Measurements from ENCODE around the gene ZNF664. TPM values are rescaled to one million over a fixed set of nuclear protein-coding genes. Genes with fewer than 3 reads are reported as not detected.
A peak's percentile ranks its signal among the peaks of the same experiment; 100 is the strongest.

The ZNF664 gene
- total and polyA plus RNA-seq, 9 of the 15 experiments (the other 6 are each of a cell fraction or from before 2014, with no cell fraction given): 3.3 to 101 (median 63.6) TPM

DNA sequence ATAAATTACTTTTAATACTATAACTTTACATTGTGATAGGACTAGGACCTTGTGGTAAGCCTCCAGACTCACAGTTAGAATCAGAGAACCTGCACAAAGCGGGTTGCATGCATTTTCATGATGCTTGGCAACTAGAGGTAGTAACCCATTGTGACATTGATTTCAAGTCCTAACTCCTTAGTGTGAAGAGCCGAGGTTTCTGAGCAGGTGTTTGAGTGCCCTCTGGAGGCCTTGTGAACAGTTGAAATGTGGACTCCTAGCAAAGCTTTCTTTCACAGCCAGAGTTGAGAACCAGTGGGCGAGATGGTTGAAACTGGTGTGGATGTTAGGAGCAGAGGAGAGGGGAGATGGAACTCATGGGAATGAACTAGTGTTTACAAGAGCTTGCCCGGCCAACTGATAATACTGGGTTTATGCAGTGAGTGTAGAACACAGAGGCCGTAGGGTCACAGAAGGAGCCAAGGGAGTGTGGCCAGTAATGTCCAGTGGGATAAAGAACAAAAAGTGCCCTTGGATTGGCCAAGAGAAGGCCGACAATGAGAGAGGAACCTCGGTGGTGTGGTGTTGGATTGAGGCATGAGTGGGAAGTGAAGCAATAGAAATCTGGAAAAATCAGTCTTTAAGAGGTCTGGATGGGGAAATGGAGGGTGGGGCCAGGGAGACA is 10.9 kb downstream of the ZNF664 start (continued):
- no peak for TF ChIP-seq ZMIZ1 (IDR thresholded peaks at IDR 0.05; ENCODE audit: low read depth in 2 of 2, low read length in 2 of 2)
- no peak for TF ChIP-seq POLR2B (IDR thresholded peaks at IDR 0.05; ENCODE audit: low read depth, partially characterized antibody)
- TF ChIP-seq RBM14 (IDR thresholded peaks at IDR 0.05; ENCODE audit: borderline replicate concordance, insufficient read depth, low read depth, low read length): no peak
- TF ChIP-seq SMC3 (conservative IDR thresholded peaks at IDR 0.05; ENCODE audit: insufficient read depth, low read depth, low read length): peak; percentile 68
- 0 out of 2 replicates have a peak, but pooled peaks have one; percentile 7 for TF ChIP-seq EGR1 (conservative IDR thresholded peaks at IDR 0.05)
- no peak for TF ChIP-seq FOS (IDR thresholded peaks at IDR 0.05; ENCODE audit: extremely low read depth, insufficient read length)
- TF ChIP-seq ASH1L (IDR thresholded peaks at IDR 0.05; ENCODE audit: borderline replicate concordance, low read depth, partially characterized antibody): no peak
- no peak for TF ChIP-seq RBM17 (IDR thresholded peaks at IDR 0.05; ENCODE audit: borderline replicate concordance, low read depth, low read length)
- peak; percentile 29; the same call in 1 of the 2 replicates for TF ChIP-seq KLF16 (IDR thresholded peaks at IDR 0.05)
- TF ChIP-seq, protein P1, sequence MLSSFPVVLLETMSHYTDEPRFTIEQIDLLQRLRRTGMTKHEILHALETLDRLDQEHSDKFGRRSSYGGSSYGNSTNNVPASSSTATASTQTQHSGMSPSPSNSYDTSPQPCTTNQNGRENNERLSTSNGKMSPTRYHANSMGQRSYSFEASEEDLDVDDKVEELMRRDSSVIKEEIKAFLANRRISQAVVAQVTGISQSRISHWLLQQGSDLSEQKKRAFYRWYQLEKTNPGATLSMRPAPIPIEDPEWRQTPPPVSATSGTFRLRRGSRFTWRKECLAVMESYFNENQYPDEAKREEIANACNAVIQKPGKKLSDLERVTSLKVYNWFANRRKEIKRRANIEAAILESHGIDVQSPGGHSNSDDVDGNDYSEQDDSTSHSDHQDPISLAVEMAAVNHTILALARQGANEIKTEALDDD (IDR thresholded peaks at IDR 0.05): peak; percentile 70
- TF ChIP-seq RAD21 (CRISPR knock-in tag; conservative IDR thresholded peaks at IDR 0.05 in 1 of 2, IDR thresholded peaks at IDR 0.05 in 1 of 2): peak; percentile 85 to 86
- TF ChIP-seq, protein P2, sequence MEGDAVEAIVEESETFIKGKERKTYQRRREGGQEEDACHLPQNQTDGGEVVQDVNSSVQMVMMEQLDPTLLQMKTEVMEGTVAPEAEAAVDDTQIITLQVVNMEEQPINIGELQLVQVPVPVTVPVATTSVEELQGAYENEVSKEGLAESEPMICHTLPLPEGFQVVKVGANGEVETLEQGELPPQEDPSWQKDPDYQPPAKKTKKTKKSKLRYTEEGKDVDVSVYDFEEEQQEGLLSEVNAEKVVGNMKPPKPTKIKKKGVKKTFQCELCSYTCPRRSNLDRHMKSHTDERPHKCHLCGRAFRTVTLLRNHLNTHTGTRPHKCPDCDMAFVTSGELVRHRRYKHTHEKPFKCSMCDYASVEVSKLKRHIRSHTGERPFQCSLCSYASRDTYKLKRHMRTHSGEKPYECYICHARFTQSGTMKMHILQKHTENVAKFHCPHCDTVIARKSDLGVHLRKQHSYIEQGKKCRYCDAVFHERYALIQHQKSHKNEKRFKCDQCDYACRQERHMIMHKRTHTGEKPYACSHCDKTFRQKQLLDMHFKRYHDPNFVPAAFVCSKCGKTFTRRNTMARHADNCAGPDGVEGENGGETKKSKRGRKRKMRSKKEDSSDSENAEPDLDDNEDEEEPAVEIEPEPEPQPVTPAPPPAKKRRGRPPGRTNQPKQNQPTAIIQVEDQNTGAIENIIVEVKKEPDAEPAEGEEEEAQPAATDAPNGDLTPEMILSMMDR (IDR thresholded peaks at IDR 0.05 in 2 of 3, conservative IDR thresholded peaks at IDR 0.05 in 1 of 3; ENCODE audit: insufficient read depth in 2 of 3, low read depth in 1 of 3, low read length in 3 of 3): peak; percentile 73 to 87 (median 80)
- TF ChIP-seq, protein P3, sequence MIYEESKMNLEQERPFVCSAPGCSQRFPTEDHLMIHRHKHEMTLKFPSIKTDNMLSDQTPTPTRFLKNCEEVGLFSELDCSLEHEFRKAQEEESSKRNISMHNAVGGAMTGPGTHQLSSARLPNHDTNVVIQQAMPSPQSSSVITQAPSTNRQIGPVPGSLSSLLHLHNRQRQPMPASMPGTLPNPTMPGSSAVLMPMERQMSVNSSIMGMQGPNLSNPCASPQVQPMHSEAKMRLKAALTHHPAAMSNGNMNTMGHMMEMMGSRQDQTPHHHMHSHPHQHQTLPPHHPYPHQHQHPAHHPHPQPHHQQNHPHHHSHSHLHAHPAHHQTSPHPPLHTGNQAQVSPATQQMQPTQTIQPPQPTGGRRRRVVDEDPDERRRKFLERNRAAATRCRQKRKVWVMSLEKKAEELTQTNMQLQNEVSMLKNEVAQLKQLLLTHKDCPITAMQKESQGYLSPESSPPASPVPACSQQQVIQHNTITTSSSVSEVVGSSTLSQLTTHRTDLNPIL (CRISPR knock-in tag; IDR thresholded peaks at IDR 0.05): no peak
